HUES64 (cell line): Measurements from ENCODE around the gene MRPL45.
A peak's percentile ranks its signal among the peaks of the same experiment; 100 is the strongest.

Source experiments
- H3K27ac ChIP-seq: 2 replicates; pipeline ENCODE4 v1.7.0; 2013; ENCODE audit warnings: low read depth, low read length, inconsistent platforms
- H3K27me3 ChIP-seq: 2 replicates; pipeline ENCODE4 v1.6.1; 2013; ENCODE audit warnings: mild to moderate bottlenecking, low read length; ENCODE audit not compliant: insufficient read depth
- H3K36me3 ChIP-seq: 2 replicates; pipeline ENCODE4 v1.6.1; 2013; ENCODE audit warnings: mild to moderate bottlenecking, low read length; ENCODE audit not compliant: insufficient read depth
- H3K4me1 ChIP-seq: 2 replicates; pipeline ENCODE4 v1.6.1; 2013; ENCODE audit warnings: mild to moderate bottlenecking, low read length, moderate library complexity; ENCODE audit not compliant: insufficient read depth
- H3K4me3 ChIP-seq: 2 replicates; pipeline ENCODE4 v1.5.1; 2013; ENCODE audit warnings: mild to moderate bottlenecking, low read length, moderate library complexity
- H3K9ac ChIP-seq: 2 replicates; pipeline ENCODE4 v1.6.1; 2013; ENCODE audit warnings: mild to moderate bottlenecking, low read depth, low read length
- H3K9me3 ChIP-seq: 2 replicates; pipeline ENCODE4 v1.6.1; 2013; ENCODE audit warnings: low read depth, low read length; ENCODE audit not compliant: insufficient read depth
- WGBS: fragments of 150-250, 120-280 bp; methylation state at CpG from one replicate; pipeline ENCODE4 v1.1.7; 2013; ENCODE audit warnings: missing lambda C conversion rate; 5-methylcytosine and 5-hydroxymethylcytosine counted together

The MRPL45 gene

DNA sequence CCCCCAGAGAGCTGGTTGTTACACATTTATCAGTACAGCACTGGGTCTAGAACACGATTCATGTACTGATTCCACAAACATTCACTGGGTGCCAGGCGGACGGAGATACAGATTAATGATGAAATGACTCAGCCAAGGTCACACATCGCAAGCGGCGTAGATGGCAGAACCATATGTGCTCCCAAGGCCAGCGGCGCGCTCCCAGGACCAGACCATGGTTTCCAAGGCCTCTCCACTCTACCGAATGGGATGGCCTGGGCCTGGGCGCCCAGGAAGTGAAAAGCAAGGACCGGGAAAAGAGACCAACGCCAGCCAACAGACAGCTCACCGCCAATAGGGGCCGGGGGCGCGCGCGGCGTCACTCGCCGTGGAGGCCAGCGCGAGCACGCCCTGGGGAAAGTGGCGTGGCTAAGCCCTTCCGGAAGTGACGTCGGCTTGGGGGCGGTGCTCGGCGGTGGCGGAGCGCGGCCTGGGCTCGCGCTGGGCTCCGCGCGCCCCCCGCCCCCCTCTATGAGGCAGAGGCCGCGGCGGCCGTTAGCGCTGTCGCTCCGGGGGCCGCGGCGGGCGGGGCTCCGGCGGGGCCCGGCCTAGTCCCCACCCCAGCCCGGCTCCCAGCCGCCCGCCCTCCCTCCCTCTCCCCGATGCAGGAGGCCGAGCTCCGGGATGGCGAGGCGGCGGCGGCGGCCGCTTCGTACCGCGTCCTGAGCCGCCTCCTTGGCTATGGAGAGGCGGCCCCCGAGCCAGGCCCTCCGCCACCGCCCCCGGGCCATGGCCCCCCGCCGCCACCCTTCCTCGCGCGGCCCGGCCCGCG is 54.6 kb downstream of the MRPL45 start, which contains the start of gene SOCS7:
Gene SOCS7, plus strand, starts transcription at position 433 of the 811 bp plus-strand sequence. Its CDS starts 209 bp downstream, at position 642.
- 7% methylated on average over 84 of the region's 84 CpGs for WGBS
- H3K4me1 ChIP-seq, result peaks cover 17% of the 10 kb centered on the region
- H3K27ac ChIP-seq, result peak within 1 kb of the TSS; percentile 77
- H3K4me3 ChIP-seq, result peak within 1 kb of the TSS; percentile 73
- no peaks in the 10 kb centered on the region for H3K9me3 ChIP-seq
- H3K36me3 ChIP-seq, result no peaks in the 10 kb centered on the region
- H3K9ac ChIP-seq, result peak within 1 kb of the TSS; percentile 57
- H3K27me3 ChIP-seq, result peaks cover 6% of the 10 kb centered on the region

DNA sequence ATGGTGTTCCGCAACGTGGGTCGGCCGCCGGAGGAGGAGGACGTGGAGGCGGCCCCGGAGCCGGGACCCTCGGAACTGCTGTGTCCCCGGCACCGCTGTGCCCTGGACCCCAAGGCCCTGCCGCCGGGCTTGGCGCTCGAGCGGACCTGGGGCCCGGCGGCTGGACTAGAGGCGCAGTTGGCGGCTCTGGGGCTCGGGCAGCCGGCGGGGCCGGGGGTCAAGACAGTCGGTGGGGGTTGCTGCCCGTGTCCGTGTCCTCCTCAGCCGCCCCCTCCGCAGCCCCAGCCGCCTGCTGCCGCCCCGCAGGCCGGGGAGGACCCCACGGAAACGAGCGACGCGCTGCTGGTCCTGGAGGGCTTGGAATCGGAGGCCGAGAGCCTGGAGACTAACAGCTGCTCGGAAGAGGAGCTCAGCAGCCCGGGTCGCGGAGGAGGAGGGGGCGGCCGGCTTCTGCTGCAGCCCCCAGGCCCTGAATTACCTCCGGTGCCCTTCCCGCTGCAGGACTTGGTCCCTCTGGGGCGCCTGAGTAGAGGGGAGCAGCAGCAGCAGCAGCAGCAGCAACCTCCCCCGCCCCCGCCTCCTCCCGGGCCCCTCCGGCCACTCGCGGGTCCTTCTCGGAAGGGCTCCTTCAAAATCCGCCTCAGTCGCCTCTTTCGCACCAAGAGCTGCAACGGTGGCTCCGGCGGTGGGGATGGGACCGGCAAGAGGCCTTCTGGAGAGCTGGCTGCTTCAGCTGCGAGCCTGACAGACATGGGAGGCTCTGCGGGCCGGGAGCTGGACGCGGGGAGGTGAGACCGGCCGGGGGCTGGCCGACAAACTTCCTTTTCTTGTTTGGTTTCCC is 55.5 kb downstream of the MRPL45 start:
- H3K36me3 ChIP-seq, result no peaks in the 10 kb centered on the region
- H3K9me3 ChIP-seq, result no peaks in the 10 kb centered on the region
- H3K27me3 ChIP-seq, result peaks cover 6% of the 10 kb centered on the region
- H3K4me3 ChIP-seq, result peak overlapping the region; percentile 73
- WGBS, result under 1% methylated on average over 72 of the region's 72 CpGs
- no peak overlapping the region; the same call in 1 of the 2 replicates for H3K27ac ChIP-seq
- H3K4me1 ChIP-seq, result peaks cover 17% of the 10 kb centered on the region
- H3K9ac ChIP-seq, result peak overlapping the region; percentile 57

DNA sequence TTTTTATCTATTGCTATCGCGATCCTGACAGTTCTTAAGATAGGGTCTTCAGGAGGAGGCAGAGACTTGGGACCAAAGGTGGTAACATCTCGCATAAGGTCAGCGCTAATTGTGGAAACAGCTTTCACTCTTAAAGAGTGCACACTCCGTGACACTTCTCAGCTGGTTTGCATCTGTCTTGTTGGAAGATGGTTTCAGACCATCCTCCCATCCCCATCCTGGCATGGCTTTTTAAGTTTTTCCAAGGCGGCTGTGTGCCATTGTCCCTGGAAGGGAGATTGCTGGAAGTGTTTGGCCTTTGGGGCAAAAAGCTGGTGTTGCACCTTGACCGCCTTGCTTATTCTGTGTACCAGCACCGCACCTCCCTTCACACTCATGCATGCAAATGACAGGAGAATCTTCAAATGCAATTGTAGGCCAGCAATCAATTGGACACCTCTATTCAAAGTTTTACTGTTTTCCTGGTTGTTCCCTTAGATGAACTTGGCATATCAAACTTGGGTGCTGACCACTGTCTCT is 56.2 kb downstream of the MRPL45 start:
- Histone ChIP-seq H3K27me3 (peaks cover 6% of the 10 kb centered on the region), H3K4me3 (peak overlapping the region; percentile 73), H3K9me3 (no peaks in the 10 kb centered on the region), H3K4me1 (peaks cover 17% of the 10 kb centered on the region), H3K9ac (peak overlapping the region; percentile 48; the same call in 1 of the 2 replicates), H3K36me3 (no peaks in the 10 kb centered on the region), H3K27ac (no peak overlapping the region)
- 38% methylated on average over 8 of the region's 8 CpGs for WGBS

DNA sequence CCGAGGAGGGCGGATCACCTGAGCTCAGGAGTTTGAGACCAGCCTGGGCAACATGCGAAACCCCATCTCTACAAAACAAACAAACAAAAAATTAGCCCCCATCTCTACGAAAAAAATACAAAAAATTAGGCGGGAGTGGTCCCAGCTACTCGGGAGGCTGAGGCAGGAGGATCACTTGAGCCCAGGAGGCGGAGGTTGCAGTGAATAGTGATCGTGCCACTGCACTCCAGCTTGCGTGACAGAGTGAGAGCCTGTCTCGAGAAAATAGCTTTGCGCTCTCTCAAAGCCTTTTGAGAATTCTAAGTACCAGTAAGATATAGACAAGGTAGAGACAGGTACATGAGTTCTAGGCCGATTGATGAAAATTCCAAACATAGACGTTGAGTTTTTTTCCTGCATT is 56.7 kb downstream of the MRPL45 start:
- WGBS, result 89% methylated on average over 13 of the region's 13 CpGs
- Histone ChIP-seq H3K4me1 (peaks cover 22% of the 10 kb centered on the region), H3K9me3 (no peaks in the 10 kb centered on the region), H3K27me3 (peaks cover 6% of the 10 kb centered on the region), H3K27ac (no peak overlapping the region), H3K4me3 (peak overlapping the region; percentile 73; the same call in 1 of the 2 replicates), H3K9ac (no peak overlapping the region), H3K36me3 (no peaks in the 10 kb centered on the region)

DNA sequence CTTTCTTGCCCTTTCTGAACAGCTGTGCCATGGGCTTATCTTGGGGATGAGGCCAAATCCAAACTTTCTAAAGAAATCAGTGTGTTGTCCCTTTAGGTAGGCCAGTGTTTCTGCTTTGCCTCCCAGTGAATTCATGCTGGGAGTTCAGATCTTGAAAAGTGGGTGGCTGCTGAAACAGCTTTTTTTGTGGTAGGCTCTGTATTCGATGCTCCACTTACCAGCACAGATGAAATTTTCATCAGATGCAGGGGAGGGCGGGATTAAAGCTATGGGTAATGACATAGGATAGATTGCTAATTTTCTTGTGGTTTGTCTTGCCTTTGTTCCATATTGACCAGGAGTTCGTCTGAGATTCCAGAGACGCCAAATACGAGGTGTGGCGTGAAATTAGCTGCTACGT is 57.5 kb downstream of the MRPL45 start:
- Histone ChIP-seq H3K9ac (no peak overlapping the region), H3K27ac (no peak overlapping the region), H3K9me3 (no peaks in the 10 kb centered on the region), H3K4me3 (no peak overlapping the region), H3K27me3 (peaks cover 6% of the 10 kb centered on the region), H3K4me1 (peaks cover 25% of the 10 kb centered on the region), H3K36me3 (no peaks in the 10 kb centered on the region)
- WGBS, result 91% methylated on average over 7 of the region's 7 CpGs

GRCh38 chr17:38355251-38355650 is 58.3 kb downstream of the MRPL45 start:
- Histone ChIP-seq H3K4me3 (no peak overlapping the region), H3K27me3 (peaks cover 6% of the 10 kb centered on the region), H3K27ac (no peak overlapping the region), H3K9me3 (no peaks in the 10 kb centered on the region), H3K9ac (no peak overlapping the region), H3K4me1 (peaks cover 22% of the 10 kb centered on the region), H3K36me3 (no peaks in the 10 kb centered on the region)
- WGBS, result 95% methylated on average over 4 of the region's 4 CpGs

GRCh38 chr17:38357486-38358123 is 60.6 kb downstream of the MRPL45 start:
- H3K36me3 ChIP-seq, result no peaks in the 10 kb centered on the region
- no peak overlapping the region for H3K27ac ChIP-seq
- H3K9me3 ChIP-seq, result no peaks in the 10 kb centered on the region
- H3K4me1 ChIP-seq, result peaks cover 23% of the 10 kb centered on the region
- WGBS, result 89% methylated on average over 2 of the region's 2 CpGs
- H3K27me3 ChIP-seq, result peaks cover 6% of the 10 kb centered on the region
- no peak overlapping the region for H3K9ac ChIP-seq
- no peak overlapping the region for H3K4me3 ChIP-seq

DNA sequence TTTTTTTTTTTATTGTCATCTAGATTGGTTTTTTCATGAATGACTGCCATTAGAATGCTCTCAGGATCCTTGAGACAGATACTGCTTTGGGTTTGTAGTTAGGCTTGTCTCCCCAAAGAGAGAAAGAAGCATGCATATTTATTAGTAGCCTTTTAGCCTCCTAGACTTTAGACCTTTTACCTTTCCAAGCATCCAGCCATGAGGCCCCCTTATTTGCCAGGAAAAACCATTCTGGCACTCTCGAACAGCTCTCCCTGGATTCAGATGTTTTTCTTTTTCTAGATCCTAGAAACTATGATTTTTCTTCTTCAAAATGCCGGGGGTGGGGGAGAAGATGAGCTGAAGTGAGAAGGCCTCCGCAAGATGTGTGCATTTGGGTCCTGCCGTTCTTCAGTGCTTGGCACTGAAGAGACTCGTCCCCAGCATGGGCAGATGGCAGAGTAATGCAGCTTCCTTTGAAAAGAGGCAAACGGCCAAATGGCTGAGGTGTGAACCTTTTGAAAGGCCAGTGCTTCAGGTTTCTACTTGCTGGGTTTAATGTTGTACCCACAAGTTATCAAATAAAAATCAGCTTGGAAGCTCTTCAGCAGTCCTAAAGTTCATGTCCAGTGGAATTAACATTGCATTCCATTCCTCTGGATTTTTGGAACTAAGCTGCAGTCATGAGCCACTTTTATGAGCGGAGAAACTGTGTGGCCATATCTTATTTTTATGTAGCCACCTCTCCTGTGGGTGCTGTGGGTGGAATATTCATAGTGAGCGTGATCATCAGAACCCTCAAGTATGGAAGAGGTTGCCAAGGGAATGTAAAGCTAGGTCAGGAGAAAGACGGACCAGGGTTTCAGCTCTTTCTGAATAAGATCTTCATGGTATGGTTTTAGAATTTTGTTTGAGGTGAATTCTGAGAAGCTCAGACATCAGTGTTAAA is 61.9 kb downstream of the MRPL45 start:
- no peaks in the 10 kb centered on the region for H3K9me3 ChIP-seq
- H3K9ac ChIP-seq, result no peak overlapping the region
- H3K4me1 ChIP-seq, result peaks cover 18% of the 10 kb centered on the region; the same call in 1 of the 2 replicates
- no peak overlapping the region for H3K4me3 ChIP-seq
- no peak overlapping the region for H3K27ac ChIP-seq
- H3K36me3 ChIP-seq, result 0 out of 2 replicates have a peak, but pooled peaks cover 4% of the 10 kb centered on the region
- no peaks in the 10 kb centered on the region for H3K27me3 ChIP-seq
- 90% methylated on average over 9 of the region's 9 CpGs for WGBS

GRCh38 chr17:38361694-38362465 is 64.9 kb downstream of the MRPL45 start:
- Histone ChIP-seq H3K4me1 (peaks cover 18% of the 10 kb centered on the region), H3K36me3 (peaks cover 34% of the 10 kb centered on the region), H3K9me3 (no peaks in the 10 kb centered on the region), H3K4me3 (no peak overlapping the region), H3K27ac (no peak overlapping the region), H3K27me3 (no peaks in the 10 kb centered on the region), H3K9ac (no peak overlapping the region)
- 83% methylated on average over 5 of the region's 5 CpGs for WGBS
